K562 (cell line): ENCODE results near the gene OSGIN1.

Experiments
- CBX5 ChIP-seq: IDR thresholded peaks from 2 replicates; pipeline ENCODE4 v1.6.1; 2014; ENCODE audit warnings: low read depth, borderline replicate concordance
- EP300 ChIP-seq: IDR thresholded peaks from 2 replicates; pipeline ENCODE4 v1.6.1; 2012; ENCODE audit warnings: low read length, improper control_type of control experiment
- MEIS2 ChIP-seq: fragments of 450-650 bp; IDR thresholded peaks from 2 replicates; pipeline ENCODE4 v1.6.1; 2014; ENCODE audit warnings: mild to moderate bottlenecking; ENCODE audit not compliant: partially characterized antibody
- SP1 ChIP-seq: sonication (generic); formaldehyde crosslinking; IDR thresholded peaks from 2 replicates; pipeline ENCODE4 v1.8.1; 2022; ENCODE audit warnings: mild to moderate bottlenecking, missing genetic modification reagents
- YY1 ChIP-seq, 3 experiments: IDR thresholded peaks; 2 replicates each; pipeline ENCODE4 v1.6.1; 2011; ENCODE audit warnings: low read length in 2 of 3, mild to moderate bottlenecking in 2 of 3, moderate library complexity in 2 of 3, borderline replicate concordance in 1 of 3, control low read depth in 1 of 3, low read depth in 1 of 3; ENCODE audit not compliant: insufficient read depth in 3 of 3, insufficient replicate concordance in 2 of 3, control insufficient read depth in 1 of 3, insufficient read length in 1 of 3; ENCODE audit errors: extremely low read depth in 1 of 3
- ZFP30 ChIP-seq: fragments of 250-450 bp; sonication (Bioruptor Pico); IDR thresholded peaks from 2 replicates; pipeline ENCODE4 v1.8.0; 2022; ENCODE audit warnings: moderate library complexity, mild to moderate bottlenecking, inconsistent platforms, borderline replicate concordance
- ZNF184 ChIP-seq: sonication (generic); formaldehyde crosslinking; IDR thresholded peaks from 2 replicates; pipeline ENCODE4 v1.5.0; 2020; ENCODE audit warnings: missing genetic modification reagents
- ZNF584 ChIP-seq: fragments of 200-800 bp; sonication (Bioruptor generic); IDR thresholded peaks from 2 replicates; pipeline ENCODE4 v1.6.1; 2016; ENCODE audit warnings: low read depth, mild to moderate bottlenecking, missing genetic modification characterization, missing compliant biosample characterization
- TF ChIP-seq, protein P1 (sequence below), 3 experiments: IDR thresholded peaks in 2 of 3; conservative IDR thresholded peaks in 1 of 3; 2 replicates each; pipeline ENCODE4 v1.5.1; 2011 to 2012; ENCODE audit warnings: low read length in 3 of 3, mild to moderate bottlenecking in 3 of 3, control low read depth in 2 of 3, improper control_type of control experiment in 1 of 3, inconsistent platforms in 1 of 3, low read depth in 1 of 3, mixed read lengths in 1 of 3, moderate library complexity in 1 of 3; ENCODE audit not compliant: insufficient read depth in 2 of 3
- TF ChIP-seq, protein P2 (sequence below): sonication (generic); formaldehyde crosslinking; IDR thresholded peaks from 2 replicates; pipeline ENCODE4 v1.8.0; 2022; ENCODE audit warnings: mild to moderate bottlenecking, low read depth, missing genetic modification reagents

DNA sequence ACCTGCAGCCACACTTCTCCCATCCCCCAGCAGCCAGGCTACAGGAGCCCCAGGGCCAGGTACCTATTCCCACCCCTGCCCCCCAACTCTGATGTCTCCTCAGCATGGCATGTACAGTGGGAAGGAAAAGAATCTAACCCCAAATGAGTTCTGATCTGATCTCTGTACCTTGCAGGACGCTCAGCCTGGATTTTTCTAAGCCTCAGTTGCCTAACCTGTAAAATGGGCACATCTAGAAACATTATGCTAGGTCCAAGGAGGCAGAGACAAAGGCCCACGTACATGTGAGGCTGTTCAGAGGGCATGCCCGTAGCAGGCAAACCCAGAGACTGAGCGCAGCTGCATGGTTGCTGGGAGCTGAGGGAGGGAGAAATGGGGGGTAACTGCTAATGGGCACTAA, 54.5 kb downstream of the OSGIN1 start:
- TF ChIP-seq ZNF584 (CRISPR knock-in tag) (no peak), MEIS2 (no peak), CBX5 (no peak), ZNF184 (no peak), EP300 (no peak), ZFP30 (CRISPR knock-in tag) (no peak), YY1 (IDR thresholded peaks at IDR 0.05; ENCODE audit: borderline replicate concordance in 1 of 3, control insufficient read depth in 1 of 3, extremely low read depth in 1 of 3, insufficient read depth in 3 of 3, insufficient read length in 1 of 3, insufficient replicate concordance in 2 of 3, low read depth in 1 of 3, low read length in 2 of 3) (no peak), SP1 (no peak)
- TF ChIP-seq, protein P1, sequence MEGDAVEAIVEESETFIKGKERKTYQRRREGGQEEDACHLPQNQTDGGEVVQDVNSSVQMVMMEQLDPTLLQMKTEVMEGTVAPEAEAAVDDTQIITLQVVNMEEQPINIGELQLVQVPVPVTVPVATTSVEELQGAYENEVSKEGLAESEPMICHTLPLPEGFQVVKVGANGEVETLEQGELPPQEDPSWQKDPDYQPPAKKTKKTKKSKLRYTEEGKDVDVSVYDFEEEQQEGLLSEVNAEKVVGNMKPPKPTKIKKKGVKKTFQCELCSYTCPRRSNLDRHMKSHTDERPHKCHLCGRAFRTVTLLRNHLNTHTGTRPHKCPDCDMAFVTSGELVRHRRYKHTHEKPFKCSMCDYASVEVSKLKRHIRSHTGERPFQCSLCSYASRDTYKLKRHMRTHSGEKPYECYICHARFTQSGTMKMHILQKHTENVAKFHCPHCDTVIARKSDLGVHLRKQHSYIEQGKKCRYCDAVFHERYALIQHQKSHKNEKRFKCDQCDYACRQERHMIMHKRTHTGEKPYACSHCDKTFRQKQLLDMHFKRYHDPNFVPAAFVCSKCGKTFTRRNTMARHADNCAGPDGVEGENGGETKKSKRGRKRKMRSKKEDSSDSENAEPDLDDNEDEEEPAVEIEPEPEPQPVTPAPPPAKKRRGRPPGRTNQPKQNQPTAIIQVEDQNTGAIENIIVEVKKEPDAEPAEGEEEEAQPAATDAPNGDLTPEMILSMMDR (IDR thresholded peaks at IDR 0.05 in 2 of 3, conservative IDR thresholded peaks at IDR 0.05 in 1 of 3; ENCODE audit: insufficient read depth in 2 of 3, low read depth in 1 of 3, low read length in 3 of 3), result no peak
- TF ChIP-seq, protein P2, sequence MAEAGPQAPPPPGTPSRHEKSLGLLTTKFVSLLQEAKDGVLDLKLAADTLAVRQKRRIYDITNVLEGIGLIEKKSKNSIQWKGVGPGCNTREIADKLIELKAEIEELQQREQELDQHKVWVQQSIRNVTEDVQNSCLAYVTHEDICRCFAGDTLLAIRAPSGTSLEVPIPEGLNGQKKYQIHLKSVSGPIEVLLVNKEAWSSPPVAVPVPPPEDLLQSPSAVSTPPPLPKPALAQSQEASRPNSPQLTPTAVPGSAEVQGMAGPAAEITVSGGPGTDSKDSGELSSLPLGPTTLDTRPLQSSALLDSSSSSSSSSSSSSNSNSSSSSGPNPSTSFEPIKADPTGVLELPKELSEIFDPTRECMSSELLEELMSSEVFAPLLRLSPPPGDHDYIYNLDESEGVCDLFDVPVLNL (CRISPR knock-in tag), result no peak
